T-helper 2 cell treated with Interferon-gamma antibody and Interleukin-4, amounts not matched to agents 100 ng/mL and 5 ng/mL, for 36 hours (primary cell): ENCODE results near the gene MAP4K3. TPM values are rescaled to one million over a fixed set of nuclear protein-coding genes. Genes with fewer than 3 reads are reported as not detected.

Source experiments
- intact Hi-C: fragments of 100-400 bp; cut with micrococcal nuclease; formaldehyde crosslinking; loops from one replicate; pipeline ENCODE4 v1.15.1; 2023
- total RNA-seq: library from RNA; stranded (reverse); gene quantifications from 2 replicates; pipeline ENCODE4 v1.2.3, GENCODE V29; 2022

The MAP4K3 gene
- total RNA-seq, 1 donor from 2014 or later = 12.5 TPM

GRCh38 chr2:39409697-39410389 is 27.2 kb downstream of the MAP4K3 start:
- intact Hi-C loops = no loop called here

GRCh38 chr2:39408351-39409136 is 28.5 kb downstream of the MAP4K3 start:
- intact Hi-C loops = no loop called here

GRCh38 chr2:39407516-39408296 is 29.4 kb downstream of the MAP4K3 start:
- intact Hi-C loops = no loop called here

- intact Hi-C loops = no loop called here
Observed at GRCh38 chr2:39405364-39405763, 31.7 kb downstream of the MAP4K3 start.

- intact Hi-C loops = no loop called here
Observed at GRCh38 chr2:39403311-39403710, 33.8 kb downstream of the MAP4K3 start.

- intact Hi-C loops = no loop called here
Observed at GRCh38 chr2:39401319-39401718, 35.8 kb downstream of the MAP4K3 start.

GRCh38 chr2:39399570-39399969 is 37.5 kb downstream of the MAP4K3 start:
- intact Hi-C loops = no loop called here

- intact Hi-C loops = no loop called here
Observed at GRCh38 chr2:39395313-39395712, 41.8 kb downstream of the MAP4K3 start.

- intact Hi-C loops = no loop called here
Observed at GRCh38 chr2:39394516-39394961, 42.5 kb downstream of the MAP4K3 start.

GRCh38 chr2:39392672-39393071 is 44.4 kb downstream of the MAP4K3 start:
- intact Hi-C loops = no loop called here

GRCh38 chr2:39390216-39390615 is 46.9 kb downstream of the MAP4K3 start:
- intact Hi-C loops = no loop called here

- intact Hi-C loops = loop anchor here (10.0 kb wide), 1 partner anchor 129 kb away; no protein-coding TSS in a partner anchor
Observed at GRCh38 chr2:39386064-39386463, 51.0 kb downstream of the MAP4K3 start.

GRCh38 chr2:39385172-39385571 is 51.9 kb downstream of the MAP4K3 start:
- intact Hi-C loops = loop anchor here (10.0 kb wide), 1 partner anchor 130 kb away; no protein-coding TSS in a partner anchor

GRCh38 chr2:39384071-39384470 is 53.0 kb downstream of the MAP4K3 start:
- intact Hi-C loops = loop anchor here (10.0 kb wide), 1 partner anchor 131 kb away; no protein-coding TSS in a partner anchor

- intact Hi-C loops = loop anchor here (10.0 kb wide), 1 partner anchor 132 kb away; no protein-coding TSS in a partner anchor
Observed at GRCh38 chr2:39383146-39383545, 53.9 kb downstream of the MAP4K3 start.

GRCh38 chr2:39381653-39382052 is 55.4 kb downstream of the MAP4K3 start:
- intact Hi-C loops = loop anchor here (10.0 kb wide), 1 partner anchor 133 kb away; no protein-coding TSS in a partner anchor

GRCh38 chr2:39380525-39381150 is 56.4 kb downstream of the MAP4K3 start:
- intact Hi-C loops = loop anchor here (10.0 kb wide), 1 partner anchor 134 kb away; no protein-coding TSS in a partner anchor

- intact Hi-C loops = loop anchor here (1.0 to 10.0 kb wide), 2 partner anchors 135 to 350 kb away; no protein-coding TSS in a partner anchor
Observed at GRCh38 chr2:39379643-39380524, 57.2 kb downstream of the MAP4K3 start.

- intact Hi-C loops = loop anchor here (1.0 kb wide), 1 partner anchor 351 kb away; no protein-coding TSS in a partner anchor
Observed at GRCh38 chr2:39378968-39379367, 58.1 kb downstream of the MAP4K3 start.
